ELF-1 (cell line): ENCODE data around the gene DNAH11.
"Not testable (repeated sequence)": the region's sequence is repeated elsewhere in the genome, so short reads cannot be mapped to it uniquely, and the experiment has no call there.

Experiments
- DNase-seq: peaks from one replicate; pipeline ENCODE4 v3.0.0-alpha.2; 2016; ENCODE audit warnings: low read depth, low spot score

The DNAH11 gene

DNA sequence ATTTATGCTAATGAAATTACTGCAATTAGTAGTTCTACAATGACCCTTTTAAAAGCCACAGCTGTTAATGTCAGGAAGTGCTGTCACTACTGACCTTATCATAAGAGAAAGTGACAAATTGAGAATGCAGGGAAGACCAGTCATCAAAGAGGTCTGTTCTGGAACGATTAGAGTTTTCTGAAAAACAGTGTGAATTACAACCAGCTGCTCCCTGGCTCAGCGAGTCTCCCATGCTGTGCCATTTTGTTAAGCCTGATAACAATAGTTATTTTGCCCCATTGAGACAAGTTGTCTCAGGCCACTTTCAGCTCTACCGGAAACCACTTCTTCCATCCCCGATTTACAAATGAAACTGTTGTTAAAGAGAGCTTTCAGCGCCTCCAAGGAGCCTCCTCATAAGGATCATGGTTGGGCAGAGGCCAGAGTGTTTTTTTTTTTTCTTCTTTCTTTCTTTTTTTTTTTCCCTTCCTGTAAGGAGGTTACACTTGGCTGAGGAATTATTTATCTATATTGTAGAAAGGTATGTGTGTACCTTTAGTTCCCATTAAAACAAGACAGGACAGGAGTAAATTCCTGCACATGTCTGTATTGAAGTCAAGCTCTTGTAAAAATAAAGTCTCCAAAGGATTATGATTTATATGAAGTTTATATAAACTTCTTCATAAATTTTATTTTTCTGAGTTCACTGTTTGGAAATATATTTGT lies 229.2 kb downstream of the DNAH11 start:
- DNase-seq, result peak; percentile 62

DNA sequence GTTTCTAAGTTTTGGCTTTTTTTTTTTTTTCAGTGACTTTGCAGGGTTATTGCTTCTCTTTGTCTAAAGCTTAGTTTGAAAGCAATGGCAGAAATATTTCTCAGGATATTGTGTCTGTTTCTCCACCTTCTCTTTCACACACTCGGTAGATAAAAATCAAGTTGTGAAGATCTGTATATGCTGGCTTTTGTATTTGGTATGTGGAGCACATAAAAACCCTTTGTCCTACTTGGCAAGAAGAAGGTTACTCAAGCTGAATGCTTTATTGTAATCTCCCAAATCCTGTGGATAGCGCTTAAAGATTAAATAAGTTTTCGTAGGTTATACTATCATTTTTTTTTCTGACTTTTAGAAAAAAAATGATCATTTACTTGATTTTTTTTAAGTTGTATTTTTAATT lies 230.5 kb downstream of the DNAH11 start:
- no peak for DNase-seq

DNA sequence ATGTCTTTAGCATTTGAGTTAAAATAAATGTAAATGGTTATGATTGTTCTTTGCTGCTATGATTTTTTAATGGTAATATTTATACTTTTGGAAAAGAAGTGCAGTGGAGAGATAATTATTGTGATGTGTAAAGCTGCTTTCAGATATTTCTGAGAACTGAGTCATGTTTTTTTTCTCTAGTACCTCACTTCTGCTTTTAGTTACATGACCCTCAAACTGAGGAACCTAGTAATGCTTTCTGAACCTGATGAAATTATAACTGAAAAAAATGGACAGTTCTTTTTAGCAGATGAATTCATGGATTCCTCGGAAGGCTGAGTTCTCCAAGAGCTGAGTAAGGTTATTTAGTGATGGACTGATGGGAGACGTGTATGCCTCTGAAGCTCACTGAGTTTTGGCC lies 235.1 kb downstream of the DNAH11 start:
- DNase-seq, result no peak

DNA sequence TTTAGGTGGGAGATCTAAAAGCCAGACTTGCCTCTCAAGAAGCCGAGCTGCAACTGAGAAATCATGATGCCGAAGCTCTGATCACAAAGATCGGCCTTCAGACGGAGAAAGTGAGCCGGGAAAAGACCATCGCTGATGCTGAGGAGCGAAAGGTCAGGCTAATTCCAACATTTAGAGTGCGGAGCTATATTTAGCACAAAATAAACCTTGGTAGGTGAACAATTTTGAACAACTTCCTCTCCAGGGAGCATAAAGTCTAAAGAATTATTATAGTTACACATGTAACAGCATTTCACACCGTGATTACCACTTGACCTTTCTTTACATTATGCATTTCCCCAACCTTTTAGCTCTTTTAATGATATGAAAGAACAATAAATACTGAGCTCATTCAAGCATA lies 236.1 kb downstream of the DNAH11 start:
- no peak for DNase-seq

DNA sequence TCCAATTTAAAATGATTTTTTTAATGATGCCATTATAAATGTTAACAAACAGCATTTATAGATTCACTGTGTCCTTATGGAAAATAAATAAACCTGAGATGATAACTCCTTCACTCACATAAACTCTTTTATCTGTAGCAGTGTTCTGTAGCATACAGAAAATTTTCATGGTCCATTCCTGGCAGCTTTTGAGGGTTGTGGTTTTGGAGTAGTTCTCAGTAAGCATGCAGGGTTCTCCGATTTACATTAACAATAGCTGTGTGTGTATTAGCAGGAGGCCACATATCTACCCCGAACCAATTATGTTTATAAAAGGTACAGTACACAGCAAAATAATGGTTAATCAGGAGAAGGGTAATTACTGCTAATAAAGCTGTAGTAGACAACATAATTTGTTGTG lies 240.2 kb downstream of the DNAH11 start:
- no peak for DNase-seq

DNA sequence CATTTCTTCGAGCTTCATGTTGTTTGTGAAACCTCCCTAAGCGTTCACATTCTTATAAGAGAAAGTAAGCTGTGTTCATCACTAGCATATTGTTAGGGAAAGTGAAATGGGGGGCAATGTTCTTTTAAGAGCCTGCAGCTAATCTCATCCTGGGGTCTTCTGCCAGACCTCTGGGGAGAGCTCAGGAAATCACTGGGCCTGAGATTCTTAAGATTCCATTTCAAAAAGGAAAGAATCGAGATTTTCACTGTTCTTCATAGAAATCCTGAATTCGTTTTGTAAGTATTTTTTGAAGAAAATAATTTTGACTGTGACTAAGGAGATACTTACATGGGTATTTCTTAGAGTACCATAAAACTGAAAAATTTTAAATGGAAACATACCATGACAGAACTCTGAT lies 242.2 kb downstream of the DNAH11 start:
- no peak for DNase-seq

DNA sequence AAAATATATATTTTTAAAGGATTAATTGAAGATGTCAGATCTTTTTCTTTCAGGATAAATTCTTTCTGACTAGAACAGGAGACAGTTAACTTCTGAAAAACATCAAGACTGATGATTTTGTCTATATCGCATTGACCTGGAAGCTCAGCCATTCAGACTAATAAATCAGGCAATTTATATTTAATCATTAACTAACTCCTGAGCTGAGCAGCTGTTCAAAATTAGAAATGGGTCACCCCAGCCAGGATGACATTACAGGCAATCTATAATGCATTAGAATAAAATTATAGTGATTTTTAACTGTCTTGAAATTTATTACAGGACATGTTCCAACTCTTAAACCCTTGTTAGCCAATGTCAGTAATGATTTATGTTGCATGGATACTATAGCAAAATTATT lies 263.0 kb downstream of the DNAH11 start:
- no peak for DNase-seq

DNA sequence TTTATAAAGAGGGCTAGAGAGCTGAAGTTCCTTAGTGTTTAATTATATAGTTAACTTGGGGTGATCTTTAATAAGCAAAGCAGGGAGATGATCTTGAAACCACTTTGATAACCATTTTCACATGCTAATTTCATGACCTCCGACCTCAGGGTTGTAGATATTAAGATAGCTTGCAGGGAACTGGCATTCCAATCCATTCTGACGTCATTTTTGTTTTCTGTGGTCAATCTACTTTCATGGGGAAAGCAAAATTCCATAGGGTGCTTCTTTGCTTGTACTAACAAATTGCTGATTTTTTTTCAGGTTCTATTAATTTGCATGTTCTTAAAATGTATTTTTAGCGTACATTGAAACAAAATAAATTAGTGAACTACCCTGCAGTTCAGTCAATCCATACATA lies 263.5 kb downstream of the DNAH11 start:
- DNase-seq, result no peak

DNA sequence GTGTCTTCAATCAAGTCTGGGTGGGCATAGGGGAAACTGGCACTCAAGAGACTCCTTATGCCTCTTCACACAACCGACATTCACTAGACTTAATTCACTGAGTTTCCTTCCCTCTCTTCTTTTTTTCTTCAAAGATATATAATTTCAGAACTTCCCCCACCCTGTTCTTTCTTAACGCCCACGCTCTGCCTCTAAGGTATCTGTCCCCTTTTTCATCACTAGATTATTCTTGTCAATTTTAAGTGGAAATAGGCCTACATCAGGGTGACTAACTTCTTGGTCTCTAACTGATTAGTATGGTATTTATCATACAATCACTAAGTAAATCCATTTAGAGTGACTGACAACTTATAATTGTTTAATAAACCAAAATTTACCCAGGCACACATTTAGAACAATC lies 276.2 kb downstream of the DNAH11 start:
- DNase-seq, result no peak

DNA sequence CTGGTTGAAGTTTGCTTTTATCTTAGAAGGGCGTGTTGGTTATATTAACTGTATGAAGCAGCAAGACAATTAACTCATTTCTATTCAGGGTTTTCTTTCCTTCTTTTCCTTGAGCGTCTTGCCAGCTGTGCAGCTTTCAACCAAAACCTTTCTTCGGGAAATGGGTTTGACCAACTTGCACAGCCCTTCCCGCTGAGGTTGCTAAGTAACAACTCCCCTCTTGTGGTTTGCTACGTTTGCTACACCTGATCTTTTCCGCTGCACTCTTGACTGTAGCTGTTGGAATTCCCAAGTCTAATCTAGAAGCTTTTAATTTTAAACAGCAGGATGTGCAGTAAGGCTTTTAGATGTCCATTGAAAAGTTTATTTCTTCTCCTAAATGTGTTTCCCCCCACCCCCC lies 286.0 kb downstream of the DNAH11 start:
- peak; percentile 31 for DNase-seq

DNA sequence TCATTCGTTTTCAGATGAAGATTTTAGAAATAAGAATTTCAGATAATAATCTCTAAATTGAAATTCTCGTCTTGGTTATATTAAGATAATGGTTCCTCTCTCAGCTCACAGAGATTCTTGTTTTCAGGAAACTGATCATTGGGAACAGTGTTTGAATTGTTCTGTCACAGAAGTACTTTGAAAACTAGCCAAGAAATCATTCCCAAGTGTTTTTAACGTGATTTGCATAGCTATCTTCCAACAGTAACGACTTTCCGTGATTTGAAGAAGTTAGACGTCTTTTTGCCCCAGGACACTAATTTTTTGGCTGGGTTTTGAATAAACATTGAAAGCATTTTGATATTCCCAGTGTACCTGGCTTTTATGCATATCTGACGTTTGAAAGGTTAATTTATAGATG lies 286.9 kb downstream of the DNAH11 start:
- DNase-seq, result no peak

DNA sequence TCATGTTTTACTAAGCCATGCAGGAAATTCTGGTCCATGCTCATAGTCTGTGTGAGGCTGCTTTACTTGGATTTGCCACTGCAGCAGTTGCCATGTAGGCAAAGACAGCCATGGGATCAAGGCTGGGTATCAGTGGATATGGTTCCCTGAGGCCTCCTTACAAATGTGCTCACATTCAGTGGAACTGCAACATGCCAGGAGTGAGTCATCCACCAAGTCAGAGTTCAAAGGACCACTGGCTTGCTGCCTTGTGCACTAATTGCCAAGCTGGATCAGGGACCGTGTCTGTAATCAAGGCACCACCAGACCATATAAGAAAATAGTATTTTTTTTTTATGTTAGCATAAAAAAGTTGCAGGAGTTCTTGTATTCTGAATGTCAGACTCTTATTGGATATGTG lies 301.9 kb downstream of the DNAH11 start:
- DNase-seq, result no peak

DNA sequence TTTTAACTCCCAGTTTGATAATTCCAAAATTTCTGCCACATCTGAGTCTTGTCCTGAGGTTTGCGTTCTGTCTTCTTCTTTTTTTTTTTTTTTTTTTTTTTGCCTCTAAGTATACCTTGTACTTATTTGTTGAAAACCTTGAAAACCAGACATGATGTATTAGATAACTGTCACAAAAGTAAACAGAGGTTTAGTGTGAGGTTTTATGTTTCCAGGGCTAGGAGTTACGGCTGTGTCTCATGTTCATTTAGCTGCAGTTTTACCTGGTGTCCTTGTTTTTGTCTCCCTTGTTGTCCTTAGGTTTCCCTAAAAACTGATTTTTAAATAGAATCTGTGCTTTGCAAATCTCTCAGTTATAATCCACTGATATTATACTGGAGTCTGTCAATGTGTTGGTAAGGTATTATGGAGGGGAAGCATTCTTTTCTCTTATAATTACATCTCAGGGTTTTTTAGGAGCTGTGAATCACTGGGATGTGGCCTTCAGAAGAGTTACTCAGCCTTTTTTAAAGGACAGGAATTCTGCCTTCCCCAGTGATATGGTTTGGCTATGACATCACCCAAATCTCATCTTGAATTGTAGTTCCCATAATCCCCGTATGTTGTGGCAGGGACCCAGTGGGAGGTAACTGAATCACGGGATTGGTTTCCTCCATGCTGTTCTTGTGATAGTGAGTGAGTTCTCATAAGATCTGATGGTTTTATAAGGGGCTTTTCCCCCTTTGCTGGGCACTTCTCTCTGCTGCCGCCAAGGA lies 307.9 kb downstream of the DNAH11 start:
- DNase-seq, result no peak

DNA sequence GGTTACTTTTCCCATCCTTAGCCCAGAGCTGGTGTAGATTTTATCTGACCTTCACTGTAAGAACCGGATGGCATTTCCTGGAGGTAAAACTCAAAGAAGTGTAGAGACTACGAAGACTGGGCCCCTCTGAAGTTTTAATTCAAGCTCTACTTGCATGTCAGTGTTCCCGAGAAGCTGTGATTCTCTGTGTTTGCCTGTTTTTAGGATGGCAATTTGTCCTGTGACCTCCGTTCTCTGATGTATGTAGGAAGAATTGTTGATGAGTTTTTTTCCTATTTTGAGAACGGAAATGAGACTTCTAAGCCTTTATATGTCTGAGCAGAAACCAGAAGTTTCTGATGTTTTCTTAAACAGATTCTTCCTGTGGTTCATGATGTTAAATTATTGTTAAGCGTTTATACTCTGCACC lies 308.7 kb downstream of the DNAH11 start:
- no peak for DNase-seq

DNA sequence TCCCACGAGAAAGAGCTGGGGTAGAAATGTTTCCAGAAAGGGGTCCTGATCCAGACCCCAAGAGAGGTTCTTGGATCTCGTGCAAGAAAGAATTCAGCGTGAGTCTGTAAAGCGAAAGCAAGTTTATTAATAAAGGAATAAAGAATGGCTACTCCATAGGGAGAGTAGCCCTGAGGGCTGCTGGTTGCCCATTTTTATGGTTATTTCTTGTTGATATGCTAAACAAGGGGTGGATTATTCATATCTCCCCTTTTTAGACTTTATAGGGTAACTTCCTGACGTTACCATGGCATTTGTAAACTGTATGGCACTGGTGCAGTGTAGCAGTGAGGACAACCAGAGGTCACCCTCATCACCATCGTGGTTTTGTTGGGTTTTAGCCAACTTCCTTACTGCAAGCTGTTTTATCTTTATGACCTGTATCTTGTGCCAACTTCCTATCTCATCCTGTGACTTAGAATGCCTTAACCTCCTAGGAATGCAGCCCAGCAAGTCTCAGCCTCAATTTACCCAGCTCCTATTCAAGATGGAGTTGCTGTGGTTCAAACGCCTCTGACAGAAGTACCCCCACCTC lies 322.9 kb downstream of the DNAH11 start:
- DNase-seq, result not testable (repeated sequence)

DNA sequence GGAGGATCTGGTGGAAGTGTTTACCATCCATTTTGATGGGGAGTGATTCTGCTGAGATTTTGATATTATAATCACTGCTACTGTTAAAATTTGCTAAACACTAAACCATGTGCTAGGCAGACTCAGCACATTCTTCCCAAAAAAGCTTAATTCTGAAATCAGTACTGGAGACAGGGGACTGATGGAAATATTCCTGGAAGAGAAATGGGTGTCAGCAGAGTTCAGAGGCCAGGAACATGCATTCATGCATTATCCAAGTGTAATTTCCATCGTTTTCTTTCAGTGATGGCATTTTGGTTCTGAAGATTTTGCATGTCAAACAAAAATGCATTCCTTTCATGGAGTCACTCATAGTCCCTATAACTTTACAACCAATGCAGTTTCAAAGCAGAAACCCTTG lies 323.9 kb downstream of the DNAH11 start:
- DNase-seq, result no peak

DNA sequence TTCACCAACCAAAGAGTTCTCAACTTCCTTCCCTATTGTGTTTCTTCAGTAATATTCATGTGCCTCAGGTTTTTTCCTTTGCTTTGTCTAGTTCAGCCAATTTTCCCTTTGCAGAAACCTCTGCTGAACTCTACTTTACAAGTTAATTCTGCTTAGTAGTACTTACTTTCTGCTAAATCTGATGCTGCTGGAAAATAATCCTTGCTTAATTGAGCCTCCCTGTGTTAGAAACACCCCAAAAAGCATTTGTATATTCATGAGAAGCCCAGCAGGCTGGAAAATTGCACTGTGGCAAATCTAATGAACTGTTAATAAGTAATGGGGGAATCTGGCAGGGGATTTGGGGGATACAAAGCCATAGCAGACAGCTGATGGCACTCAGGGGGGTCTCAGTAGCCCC lies 324.4 kb downstream of the DNAH11 start:
- DNase-seq, result no peak

DNA sequence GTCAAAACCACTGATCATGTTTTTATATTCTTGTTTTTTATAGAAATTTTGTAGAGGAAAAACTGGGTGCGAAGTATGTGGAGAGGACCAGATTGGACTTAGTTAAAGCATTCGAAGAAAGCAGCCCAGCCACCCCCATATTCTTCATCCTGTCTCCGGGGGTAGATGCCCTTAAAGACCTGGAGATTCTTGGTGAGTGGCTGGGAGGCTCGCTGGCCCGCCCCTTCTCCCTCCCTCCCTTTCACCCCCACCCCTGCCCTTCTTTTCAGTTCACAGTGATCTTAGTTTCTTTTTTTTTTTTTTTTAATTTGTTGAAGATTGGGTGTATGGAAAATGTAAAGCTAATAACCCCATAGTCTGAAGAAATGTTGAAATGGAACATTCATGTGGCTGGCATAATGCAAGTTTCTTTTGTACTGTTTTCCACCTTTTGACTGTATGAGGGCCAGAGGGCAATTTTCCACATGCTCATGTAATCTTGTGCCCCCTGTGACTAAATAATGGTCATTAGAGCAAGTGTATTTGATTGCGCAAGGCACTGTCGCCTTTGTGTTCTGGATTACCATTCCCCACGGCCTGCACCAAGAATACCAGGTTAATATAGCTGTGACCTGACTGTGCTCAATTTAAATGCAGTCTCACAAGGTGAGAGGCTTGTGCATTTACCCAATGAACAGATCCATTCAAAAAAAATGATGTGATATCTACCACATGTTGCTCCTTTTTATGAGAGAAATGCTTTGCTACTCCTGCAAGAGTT lies 325.2 kb downstream of the DNAH11 start:
- DNase-seq, result no peak

DNA sequence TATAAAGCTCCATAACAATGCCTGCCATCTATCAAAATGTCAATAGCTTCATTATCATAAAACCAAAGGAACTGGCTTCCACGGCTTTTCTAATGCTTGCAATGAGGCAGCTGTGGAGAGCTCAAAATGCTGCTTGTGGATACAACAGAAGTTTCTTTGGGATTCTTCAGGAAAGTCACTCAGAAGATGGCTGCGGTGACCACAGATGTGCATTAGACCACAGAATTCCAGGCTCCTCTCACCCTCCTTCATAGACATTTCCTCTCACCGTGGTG lies 325.7 kb downstream of the DNAH11 start:
- DNase-seq, result no peak

DNA sequence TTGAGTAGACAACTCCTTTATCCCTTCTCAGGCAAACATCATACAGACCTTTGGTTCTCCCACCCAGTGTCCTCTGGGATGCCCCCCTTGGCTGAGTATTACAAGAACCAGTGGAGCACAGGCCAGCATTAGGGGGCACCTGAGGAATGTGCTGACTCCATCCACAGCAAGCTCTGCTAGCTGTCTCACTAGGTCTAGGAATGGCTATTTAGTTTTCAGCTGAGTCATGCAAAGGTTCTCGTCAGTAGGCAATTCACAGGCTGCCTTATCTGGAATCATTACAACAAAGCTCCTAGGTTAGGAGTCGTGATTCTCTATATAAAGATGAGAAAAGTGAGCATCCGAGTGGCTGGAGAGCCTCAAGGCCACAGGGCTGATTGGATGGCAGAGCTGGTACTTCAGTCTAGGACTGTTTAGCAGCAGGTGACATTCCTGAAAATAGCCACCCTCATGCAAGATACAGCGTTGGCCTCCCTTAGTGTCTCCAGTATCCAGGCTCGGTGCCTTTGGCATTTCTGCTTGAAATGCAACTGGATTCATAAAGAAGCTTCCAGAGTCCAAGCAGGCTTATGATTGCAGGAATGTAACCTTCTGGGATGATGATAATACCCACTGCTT lies 327.1 kb downstream of the DNAH11 start:
- DNase-seq, result peak; percentile 57

DNA sequence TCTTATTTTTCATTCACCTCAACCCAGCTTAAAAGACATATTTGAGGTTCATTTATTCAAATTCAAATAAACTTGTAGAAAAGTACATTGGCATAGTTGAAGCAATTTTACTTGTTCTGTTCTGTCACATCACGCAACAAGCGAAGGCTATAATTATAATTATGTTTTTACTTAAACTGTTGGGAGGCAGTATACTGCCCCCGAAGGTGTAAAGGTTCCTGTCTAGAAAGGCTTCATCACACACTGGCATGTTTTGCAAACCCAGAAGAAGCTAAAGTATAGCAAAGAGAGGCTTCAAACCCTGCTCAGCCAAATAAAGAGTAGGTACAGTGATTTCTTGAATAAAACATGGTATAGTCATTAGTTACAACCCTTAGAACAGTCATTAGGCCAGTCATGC lies 340.2 kb downstream of the DNAH11 start:
- DNase-seq, result no peak

DNA sequence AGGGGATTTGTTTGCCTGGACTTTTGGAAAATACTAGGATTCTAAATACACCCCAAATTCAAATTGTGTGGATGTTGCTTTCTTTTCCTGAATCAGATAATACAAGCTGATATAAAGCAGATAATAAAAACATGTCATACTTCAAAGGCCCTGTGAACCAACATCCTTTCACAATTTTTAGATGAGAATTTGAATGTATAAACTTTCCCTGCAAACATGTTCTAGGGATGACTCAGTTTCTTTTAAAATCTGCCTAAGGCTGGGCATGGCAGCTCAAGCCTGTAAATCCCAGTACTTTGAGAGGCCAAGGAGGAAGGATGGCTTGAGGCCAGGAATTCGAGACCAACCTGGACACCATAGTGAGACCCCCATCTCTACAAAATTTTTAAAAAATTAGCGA lies 340.7 kb downstream of the DNAH11 start:
- DNase-seq, result not testable (repeated sequence)
